ENCODE results near the gene CNNM3. TPM values are rescaled to one million over a fixed set of nuclear protein-coding genes. Genes with fewer than 3 reads are reported as not detected.
A peak's percentile ranks its signal among the peaks of the same experiment; 100 is the strongest.

Gene CNNM3
- total RNA-seq, 2 donors from 2014 or later: 9.6 to 10.3 TPM

DNA sequence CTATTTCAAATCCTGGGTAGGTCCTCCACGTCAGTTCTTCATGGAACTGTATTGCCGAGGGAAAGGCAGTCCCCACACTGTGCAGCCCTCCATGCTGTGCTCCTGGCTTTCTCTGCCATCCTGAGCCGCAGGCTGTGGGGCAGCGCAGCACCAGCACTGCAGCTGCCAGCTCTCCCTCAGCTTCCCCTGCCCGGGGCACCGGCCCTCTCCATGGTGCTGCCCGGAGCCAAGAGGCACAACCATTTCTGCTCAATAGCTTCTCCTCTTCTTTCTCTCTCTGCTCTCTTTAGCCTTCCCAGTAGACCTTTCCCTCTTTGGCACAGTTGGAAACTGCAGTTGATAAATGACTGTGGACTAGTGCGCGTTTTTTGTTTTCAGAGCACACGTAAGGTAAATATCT, 15.6 kb downstream of the CNNM3 start:
- intact Hi-C loops (cut with DNase I): no loop called here
- DNase-seq (no peak), ATAC-seq (peak; percentile 63 to 70)

DNA sequence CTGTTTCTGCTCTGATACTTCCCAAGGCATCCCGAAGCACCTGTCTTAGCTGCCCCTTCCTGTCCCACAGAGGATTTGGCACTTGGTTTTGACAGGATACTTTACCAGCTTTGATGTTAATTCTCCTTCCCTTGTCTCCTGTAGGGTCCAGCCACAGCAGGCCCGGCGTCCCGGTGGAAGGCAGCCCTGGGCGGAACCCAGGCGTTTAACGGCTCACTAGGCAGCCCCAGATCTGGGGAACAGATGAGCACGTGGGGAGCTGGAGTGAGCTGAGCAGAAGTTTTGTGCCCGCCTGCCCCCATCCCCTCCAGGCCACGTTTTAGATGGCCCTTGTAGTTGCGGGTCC, 16.3 kb downstream of the CNNM3 start:
- intact Hi-C loops (cut with DNase I): no loop called here
- no peak for DNase-seq
- peak in 1 of 2 donors; percentile 3 for ATAC-seq

DNA sequence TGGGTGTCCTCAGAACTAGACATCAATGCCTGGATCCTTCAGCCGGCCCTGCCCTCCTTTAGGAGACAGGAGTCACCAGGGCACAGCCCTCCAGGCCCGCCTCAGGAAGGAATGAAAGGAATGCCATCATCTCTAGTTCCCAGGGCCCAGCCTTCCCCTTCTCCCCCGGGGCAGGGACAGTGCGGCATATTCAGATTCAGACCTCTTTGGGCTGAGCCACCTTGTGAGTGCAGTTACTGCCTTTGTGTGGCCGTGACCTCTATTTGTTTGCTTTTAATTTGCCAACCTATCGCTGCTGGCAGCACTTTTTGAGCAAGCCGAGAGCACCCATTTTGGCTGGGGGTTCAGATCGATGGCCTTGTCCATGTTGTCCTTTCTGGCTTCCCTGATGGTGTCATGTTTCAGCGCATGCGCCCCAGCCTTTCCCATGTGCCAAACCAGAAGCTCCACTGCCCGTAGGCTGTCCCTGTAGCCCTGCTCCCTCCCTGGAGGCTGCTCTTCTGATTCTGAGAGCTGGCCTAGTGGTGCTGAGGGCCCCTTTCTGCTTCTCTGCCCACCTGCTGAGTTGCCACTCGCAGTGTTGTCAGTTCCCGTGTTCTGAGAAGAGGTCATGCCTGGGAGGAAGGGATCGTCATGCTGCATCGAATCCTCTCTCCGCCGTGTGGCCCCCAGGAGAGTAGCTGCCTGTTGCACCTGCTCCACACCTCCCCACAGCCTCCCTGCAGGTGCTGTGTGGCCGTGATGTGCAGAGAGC, 16.9 kb downstream of the CNNM3 start:
- ATAC-seq: peak; percentile 66 to 83
- intact Hi-C loops (cut with DNase I): no loop called here
- peak; percentile 69 for DNase-seq

DNA sequence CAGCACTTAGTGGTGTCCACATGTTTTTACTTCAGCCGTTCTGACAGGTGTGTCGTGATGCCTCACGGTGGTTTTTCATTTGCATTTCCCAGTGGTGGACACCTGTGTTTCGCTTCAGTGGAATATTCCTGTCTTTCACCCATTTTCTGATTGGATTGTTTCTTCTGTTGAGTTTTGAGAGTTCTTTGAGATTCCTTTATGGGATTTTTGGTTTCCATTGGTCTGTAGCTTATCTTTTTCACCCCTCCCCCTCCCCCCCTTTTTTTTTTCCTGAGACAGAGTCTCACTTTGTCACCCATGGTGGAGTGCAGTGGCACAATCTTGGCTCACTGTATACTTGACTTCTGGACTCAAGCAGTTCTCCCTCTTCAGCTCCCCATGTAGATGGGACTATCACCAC, 19.8 kb downstream of the CNNM3 start:
- no peak for DNase-seq
- intact Hi-C loops (cut with DNase I): no loop called here
- ATAC-seq: no peak

DNA sequence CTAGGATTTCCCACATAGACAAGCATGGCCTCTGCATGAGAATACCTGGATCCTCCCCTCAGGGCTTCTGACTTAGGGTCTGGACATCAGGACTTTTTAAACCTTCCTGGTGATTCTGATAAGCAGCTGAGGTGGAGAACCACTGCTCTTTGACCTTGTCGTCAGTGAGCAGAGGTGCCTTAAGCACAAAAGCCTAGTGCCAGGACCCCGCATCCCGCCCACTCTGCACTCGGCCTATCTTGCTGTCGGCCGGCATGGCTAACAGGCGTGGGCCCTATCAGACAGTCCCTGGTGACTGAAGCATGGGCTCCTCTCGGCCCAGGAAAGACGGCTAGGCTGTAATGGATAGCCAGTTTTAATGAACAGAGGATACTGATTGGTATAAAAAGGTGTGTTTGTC, 21.5 kb downstream of the CNNM3 start:
- intact Hi-C loops (cut with DNase I): no loop called here
- ATAC-seq: no peak
- DNase-seq: no peak

DNA sequence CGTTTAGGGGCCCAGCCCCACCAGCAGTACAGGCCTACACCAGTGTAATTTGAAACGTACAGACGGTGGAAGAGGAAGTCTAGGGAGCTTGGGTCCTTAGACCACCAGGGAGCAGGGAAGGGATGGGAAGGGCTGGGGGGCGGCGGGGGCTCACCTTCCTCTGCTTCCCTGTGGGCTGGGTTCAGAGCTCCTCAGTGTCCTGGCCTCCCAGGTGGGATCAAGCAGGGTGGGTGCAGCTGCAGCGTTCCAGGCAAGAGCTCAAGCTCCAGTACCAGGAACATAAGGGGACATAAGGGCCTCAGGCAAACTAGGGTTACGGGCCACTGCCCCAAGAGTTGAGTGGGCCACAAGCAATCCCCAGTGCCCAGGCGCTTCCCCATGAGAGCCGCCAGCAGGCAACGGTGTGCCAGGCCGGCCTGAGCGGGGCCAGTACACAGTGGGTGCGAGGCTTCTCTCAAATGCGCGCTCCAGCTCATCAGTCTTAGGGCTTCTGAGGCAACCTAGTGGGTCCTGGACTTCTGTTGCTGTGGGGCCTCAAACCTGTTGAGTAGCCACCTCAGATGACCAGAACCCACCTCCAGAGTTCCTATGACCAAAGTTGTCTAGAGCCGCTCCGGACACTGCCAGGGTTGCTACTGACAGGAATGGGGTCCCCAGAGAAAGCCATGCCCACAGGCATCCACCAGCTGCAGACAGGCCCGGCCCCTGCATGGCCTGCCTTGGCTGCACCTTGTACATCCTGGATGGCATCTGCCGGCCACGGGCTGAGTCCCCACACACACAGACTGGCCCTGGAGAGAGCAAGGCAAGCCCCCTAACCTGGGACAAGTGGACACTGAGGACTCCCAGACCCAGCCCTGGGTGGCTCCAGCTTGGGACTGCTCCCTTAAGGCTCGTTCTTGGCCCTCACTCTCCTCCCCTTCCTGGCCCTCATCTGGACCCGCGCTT, 22.6 kb downstream of the CNNM3 start:
- DNase-seq (no peak), ATAC-seq (no peak)
- intact Hi-C loops (cut with DNase I): no loop called here

DNA sequence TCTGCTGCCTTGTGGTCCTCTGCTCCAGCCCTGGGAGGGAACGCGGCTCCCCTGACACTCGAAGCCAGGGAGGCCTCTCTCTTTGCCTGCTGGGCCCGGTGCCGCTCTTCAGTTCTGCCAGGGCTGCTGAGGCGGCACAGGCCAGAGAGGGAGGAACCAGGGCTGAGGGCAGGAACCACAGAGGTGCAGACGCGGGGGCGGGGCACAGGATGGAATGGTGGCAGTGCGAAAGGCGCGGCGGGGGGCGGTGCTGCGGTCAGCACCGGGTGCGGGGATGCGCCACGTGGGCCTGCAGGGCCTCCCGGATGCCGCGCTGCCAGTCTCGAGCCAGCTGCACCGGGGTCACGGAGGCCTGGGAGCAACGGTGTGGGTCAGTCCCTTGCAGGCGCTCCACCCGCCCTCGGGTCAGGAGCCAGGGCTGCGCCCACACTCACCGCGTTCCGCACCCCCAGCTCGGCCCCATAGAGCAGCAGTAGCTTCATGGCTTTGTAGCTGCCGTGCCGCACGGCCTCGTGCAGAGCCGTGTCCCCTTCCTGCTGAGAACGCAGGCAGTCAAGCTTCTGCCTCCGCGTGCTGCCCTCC, 23.3 kb downstream of the CNNM3 start:
- DNase-seq (peak; percentile 65), ATAC-seq (peak; percentile 47)
- intact Hi-C loops (cut with DNase I): no loop called here

DNA sequence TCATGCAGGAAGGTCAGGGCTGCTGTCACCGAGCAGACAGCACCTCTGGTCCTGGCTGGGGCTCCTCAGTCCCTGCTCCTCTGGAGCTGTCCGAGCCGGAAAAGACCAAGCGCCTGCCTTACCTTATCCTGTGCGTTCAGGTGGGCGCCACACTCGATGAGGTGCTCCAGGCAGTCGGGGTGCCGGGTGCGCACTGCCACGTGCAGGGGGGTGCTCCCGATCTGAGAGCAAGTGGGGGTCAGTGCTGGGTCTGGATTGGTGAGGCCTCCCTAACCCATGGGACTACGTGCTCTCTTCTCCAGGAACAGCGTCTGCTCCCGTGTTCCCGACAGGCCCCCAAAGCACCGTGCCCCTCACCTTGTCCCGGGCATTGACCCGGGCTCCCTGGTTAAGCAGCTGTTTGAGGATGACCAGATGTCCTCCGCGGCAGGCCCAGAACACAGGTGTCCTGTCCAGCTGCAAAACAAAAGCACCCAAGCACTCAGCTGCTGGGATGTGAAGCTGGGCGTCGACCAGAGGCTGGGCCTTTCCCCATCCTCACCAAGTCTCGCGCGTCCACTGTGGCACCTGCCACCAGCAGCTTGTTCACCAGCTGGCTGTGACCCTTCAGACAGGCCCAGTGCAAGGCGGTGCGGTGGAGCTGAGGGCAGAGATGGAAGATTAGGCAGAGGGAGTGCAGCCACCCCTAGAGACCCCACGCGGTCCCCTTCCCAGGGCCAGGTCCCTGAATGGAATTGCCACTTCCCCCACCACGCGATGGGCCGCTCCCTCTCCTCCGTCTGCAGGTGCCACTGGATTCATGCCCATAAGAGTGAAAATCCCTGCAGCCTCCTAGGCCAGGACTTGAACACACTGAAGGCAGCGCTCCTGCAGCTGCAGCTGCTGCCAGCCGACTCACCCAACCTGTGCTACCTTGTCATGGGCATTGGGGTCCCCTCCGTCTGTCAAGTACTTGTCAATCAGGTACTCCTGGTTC, 24.1 kb downstream of the CNNM3 start:
- DNase-seq: no peak
- no peak for ATAC-seq
- intact Hi-C loops (cut with DNase I): no loop called here

DNA sequence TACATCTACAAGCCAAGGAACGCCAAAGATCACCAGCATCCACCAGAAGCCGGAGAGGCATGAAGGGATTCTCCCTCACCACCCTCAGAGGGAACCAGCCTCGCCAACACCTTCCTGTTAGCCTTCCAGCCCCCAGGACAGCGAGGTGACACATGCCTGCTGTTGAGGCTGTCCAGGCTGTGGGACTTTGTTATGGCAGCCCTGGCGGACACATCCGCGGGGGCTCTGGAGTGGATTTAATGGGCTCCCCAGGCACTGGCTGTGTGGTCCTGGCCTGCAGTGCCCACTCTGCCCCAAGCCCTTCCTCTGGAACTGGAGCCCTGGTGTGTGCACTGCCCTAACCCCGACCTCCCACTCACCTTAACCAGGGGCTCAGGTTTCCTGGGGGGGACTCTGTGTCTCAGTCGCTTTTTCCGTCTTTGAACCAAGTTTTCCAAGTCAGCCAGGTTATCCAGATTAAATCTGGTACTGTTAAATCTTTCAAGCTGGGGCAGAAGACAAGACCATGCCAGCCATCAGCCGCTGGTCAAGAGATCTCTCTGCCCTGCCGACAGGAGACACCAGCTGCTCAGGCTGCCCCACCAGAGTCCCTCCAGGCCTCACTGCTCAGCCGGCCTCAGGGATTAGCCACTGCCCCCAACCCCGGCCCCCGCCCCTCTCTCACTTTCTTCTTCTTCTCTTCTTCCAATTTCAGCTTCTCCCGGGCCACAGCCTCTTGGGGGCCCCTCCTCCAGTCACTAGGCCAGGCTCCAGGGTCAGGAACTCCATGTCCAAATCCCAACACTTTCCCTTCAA, 25.8 kb downstream of the CNNM3 start:
- DNase-seq (no peak), ATAC-seq (peak; percentile 26 to 31)
- intact Hi-C loops (cut with DNase I): no loop called here

DNA sequence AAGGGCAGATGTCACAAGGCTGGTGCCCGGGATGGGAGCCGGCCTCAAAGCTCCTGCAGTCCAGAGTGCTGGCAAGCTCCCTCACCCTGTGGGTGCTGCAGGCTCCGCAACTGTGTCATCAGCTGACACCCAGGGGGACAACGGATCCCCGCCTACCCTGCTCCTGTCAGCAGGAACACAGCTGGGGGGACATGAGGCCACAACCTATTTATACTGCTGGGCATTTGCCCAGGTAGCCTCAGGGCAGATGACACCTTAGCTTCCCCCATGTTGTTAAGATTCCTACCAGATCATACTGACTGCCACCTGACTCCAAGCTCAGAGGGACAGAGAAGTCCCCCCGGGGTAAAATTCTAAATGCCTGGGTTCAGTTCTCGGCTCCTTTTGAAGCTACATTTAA, 26.5 kb downstream of the CNNM3 start:
- DNase-seq (peak; percentile 69), ATAC-seq (peak; percentile 69 to 77)
- intact Hi-C loops (cut with DNase I): no loop called here

DNA sequence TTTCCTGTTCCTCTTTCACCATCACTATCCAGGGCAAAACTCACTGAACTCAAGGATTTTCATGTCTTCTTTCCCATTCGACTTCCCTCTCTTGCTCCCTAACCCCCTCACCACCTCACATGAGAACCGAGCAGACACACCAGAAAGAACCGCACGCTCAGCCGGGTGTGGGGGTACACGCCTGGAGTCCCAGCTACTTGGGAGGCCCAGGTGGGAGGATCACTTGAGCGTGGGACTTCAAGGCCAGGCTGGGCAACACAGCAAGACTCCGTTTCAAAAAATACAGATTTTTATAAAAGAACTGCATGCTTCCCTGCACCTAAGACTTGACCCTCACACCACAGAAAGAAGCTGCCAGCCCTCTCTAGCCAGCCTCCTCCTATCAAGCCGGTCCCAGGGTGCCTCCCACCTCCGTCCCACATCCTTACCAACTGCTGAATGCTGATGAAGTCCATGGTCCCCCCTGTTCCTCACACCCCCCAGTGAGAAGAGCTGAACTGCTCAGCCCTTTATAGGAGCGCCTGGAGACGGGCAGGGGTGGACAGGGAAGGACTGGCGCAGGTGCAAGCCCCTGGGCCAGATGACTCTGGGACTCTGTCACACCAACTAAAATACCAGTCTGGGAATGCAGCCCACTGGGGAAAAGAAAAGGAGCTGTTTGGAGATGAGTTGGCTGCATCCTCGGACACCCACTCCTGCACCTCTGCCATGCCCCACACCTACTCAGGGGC, 27.6 kb downstream of the CNNM3 start, which contains the start of gene ANKRD23:
Gene ANKRD23 (minus strand): TSS at position 484 of the 731 bp plus-strand sequence. CDS start 29 bp downstream, at position 455.
- ATAC-seq: peak; percentile 49 to 52
- intact Hi-C loops (cut with DNase I): no loop called here
- DNase-seq: no peak

DNA sequence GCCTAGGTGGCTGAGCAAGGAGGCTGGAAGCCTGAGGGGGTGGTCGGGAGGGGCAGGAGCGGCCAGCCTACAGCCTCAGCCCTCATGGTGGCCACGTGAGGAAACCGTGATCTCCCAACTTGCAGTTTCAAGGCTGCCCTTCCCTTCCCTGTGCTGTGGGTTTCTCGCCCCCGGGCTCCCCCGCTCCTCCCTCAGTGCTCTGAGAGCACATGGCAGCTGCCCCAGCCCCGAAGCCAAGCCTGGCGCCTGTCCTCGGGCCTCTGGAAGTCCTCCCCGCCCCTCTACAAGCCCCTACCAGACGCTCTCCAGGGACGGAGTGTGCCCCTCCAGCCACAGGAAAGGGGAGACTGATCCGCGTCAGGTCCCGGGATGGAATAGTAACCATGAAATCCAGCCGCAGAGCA, 28.3 kb downstream of the CNNM3 start:
- intact Hi-C loops (cut with DNase I): no loop called here
- no peak for ATAC-seq
- no peak for DNase-seq

DNA sequence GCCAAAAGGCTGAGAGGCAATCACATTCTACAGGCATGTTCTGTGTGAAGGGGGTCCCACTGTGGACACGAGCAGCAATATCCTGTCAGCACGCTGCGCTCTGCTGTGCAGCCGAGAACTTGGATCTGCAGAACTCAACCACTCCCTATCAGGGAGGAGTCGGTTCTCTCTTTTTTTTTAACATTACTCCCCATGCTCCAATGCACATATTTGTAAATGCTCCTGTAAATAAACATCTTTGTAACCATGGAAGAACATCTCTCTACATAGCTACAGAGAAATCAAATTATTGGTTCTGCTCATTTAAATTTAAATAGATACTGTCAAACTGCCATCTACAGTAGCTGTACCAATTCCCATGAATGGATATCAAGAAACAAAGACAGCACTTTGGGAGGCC, 30.8 kb downstream of the CNNM3 start:
- DNase-seq: no peak
- no peak for ATAC-seq
- intact Hi-C loops (cut with DNase I): no loop called here

DNA sequence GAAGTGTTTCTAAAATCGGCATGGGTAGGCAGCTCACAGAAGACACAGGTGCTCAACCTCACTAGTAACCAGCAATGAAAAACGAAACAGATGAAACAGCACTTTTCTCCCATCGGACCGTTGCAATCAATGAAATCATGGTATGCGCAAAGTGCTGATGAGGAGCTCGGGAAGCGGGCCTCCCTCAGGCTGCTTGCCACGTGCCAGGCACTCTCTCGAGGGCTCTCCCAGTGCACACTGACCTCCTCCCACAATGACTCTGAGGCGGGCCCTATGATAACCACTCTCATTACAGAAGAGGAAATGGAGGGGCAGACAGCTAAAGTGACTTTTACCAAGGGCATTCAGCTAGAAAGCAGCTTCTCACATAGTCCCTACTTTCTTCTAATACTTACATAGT, 31.5 kb downstream of the CNNM3 start:
- intact Hi-C loops (cut with DNase I): no loop called here
- no peak for DNase-seq
- ATAC-seq: no peak

DNA sequence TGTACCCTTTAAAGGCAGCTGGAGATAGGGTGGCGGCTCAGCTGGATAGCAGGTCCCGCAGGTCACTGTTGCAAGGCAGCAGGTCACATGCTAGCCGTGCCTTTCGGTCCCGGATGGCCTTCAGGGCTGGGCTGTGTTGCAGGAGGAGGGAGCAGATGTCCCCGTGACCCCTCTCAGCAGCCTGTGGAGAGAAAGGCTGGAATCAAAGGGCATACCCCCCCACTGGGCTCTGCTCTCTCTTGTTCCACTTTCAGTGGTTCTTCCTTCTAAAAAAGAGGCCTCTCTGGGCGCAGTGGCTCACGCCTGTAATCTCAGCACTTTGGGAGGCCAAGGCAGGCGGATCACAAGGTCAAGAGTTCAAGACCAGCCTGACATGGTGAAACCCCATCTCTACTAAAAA, 32.2 kb downstream of the CNNM3 start:
- no peak for DNase-seq

DNA sequence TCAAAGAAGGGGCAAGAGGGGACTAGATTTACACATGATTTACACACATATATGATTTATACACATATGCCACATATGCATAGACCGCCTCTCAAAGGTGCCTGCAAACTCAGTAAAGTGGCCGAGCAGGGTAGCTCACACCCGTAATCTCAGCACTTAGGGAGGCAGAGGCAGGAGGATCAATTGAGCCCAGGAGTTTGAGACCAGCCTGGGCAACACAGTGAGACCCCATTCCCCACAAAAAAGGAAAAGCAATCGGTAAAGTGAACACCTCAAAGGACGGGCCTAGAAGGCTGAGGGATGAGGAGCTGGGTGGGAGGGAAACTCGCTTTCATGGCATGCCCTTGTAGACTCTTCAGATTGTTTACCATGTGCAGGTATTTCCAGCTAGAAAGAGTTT, 36.6 kb downstream of the CNNM3 start:
- intact Hi-C loops (cut with DNase I): no loop called here
- DNase-seq: no peak
- no peak for ATAC-seq

More for the DNA sequence above, 32.2 kb downstream of the CNNM3 start:
- ATAC-seq: no peak
- intact Hi-C loops (cut with DNase I): no loop called here

DNA sequence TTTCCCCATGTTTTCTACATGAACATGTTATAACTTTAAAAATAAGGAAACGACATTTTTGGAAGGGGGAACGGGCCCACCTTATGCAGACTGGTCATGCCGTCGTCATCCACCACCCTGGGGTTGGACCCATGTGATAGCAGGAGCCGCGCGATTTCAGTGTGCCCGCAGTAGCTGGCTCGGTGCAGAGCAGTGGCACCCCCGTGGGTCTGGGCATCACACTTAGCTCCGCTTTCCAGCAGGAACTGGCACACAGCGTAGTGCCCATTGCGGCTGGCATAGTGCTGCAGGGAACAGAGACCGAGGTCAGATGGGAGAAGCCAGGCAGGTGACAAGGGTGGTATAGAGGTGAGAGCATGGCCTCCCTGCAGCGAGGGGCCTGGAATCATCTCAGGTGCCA, 37.3 kb downstream of the CNNM3 start:
- ATAC-seq (no peak), DNase-seq (no peak)
- intact Hi-C loops (cut with DNase I): no loop called here
